ENCODE data around the gene ESRRB.

ESRRB gene

GRCh38 chr14:76462330-76462729 is 86.4 kb downstream of the ESRRB start:
- Histone ChIP-seq H3K27ac (no peak overlapping the region), H3K4me3 (no peak overlapping the region)
- TF ChIP-seq CTCF (IDR thresholded peaks at IDR 0.05), result no peak
- DNase-seq (ENCODE audit: low spot score), result no peak

- Histone ChIP-seq H3K4me3 (no peak overlapping the region), H3K27ac (no peak overlapping the region)
- no peak for DNase-seq (ENCODE audit: low spot score)
- no peak for TF ChIP-seq CTCF (IDR thresholded peaks at IDR 0.05)
Observed at GRCh38 chr14:76463105-76463504, 87.2 kb downstream of the ESRRB start.

GRCh38 chr14:76464856-76465255 is 88.9 kb downstream of the ESRRB start:
- TF ChIP-seq CTCF (IDR thresholded peaks at IDR 0.05), result no peak
- DNase-seq (ENCODE audit: low spot score), result no peak
- no peak overlapping the region for H3K4me3 ChIP-seq
- no peak overlapping the region for H3K27ac ChIP-seq

- DNase-seq (ENCODE audit: low spot score), result no peak
- no peak for TF ChIP-seq CTCF (IDR thresholded peaks at IDR 0.05)
- Histone ChIP-seq H3K27ac (no peak overlapping the region), H3K4me3 (no peak overlapping the region)
Observed at GRCh38 chr14:76465664-76466063, 89.7 kb downstream of the ESRRB start.

GRCh38 chr14:76467711-76468155 is 91.8 kb downstream of the ESRRB start:
- no peak for TF ChIP-seq CTCF (IDR thresholded peaks at IDR 0.05)
- H3K4me3 ChIP-seq, result no peak overlapping the region
- no peak for DNase-seq (ENCODE audit: low spot score)
- H3K27ac ChIP-seq, result no peak overlapping the region

- Histone ChIP-seq H3K4me3 (no peak overlapping the region), H3K27ac (no peak overlapping the region)
- DNase-seq (ENCODE audit: low spot score), result no peak
- TF ChIP-seq CTCF (IDR thresholded peaks at IDR 0.05), result no peak
Observed at GRCh38 chr14:76472199-76472723, 96.3 kb downstream of the ESRRB start.

GRCh38 chr14:76473481-76474263 is 97.7 kb downstream of the ESRRB start:
- Histone ChIP-seq H3K4me3 (peak overlapping the region; percentile 60), H3K27ac (no peak overlapping the region)
- no peak for TF ChIP-seq CTCF (IDR thresholded peaks at IDR 0.05)

More at GRCh38 chr14:76473481-76474263, 97.7 kb downstream of the ESRRB start:
- no peak for DNase-seq (ENCODE audit: low spot score)
